Esophagus muscularis mucosa (tissue), 4 donors: ENCODE measurements around the gene TBPL1.

Source experiments
- EP300 ChIP-seq: sonication (generic); formaldehyde crosslinking; IDR thresholded peaks from one replicate; pipeline ENCODE4 v1.6.1; 2017; ENCODE audit warnings: antibody characterized with exemption
- POLR2AphosphoS5 ChIP-seq, 2 donors: sonication (generic); formaldehyde crosslinking; IDR thresholded peaks; one replicate each; pipeline ENCODE4 v1.6.1; 2017; ENCODE audit warnings: antibody characterized with exemption in 2 of 2
- TF ChIP-seq, protein P1 (sequence below), 3 experiments: fragments of 200-600 bp in 2 of 3; fragments of 450-650 bp in 1 of 3; sonication (generic) in 2 of 3; IDR thresholded peaks; one replicate each; pipeline ENCODE4 v1.5.1; 2017 to 2019; ENCODE audit warnings: antibody characterized with exemption in 3 of 3, mild to moderate bottlenecking in 2 of 3, moderate library complexity in 1 of 3

DNA sequence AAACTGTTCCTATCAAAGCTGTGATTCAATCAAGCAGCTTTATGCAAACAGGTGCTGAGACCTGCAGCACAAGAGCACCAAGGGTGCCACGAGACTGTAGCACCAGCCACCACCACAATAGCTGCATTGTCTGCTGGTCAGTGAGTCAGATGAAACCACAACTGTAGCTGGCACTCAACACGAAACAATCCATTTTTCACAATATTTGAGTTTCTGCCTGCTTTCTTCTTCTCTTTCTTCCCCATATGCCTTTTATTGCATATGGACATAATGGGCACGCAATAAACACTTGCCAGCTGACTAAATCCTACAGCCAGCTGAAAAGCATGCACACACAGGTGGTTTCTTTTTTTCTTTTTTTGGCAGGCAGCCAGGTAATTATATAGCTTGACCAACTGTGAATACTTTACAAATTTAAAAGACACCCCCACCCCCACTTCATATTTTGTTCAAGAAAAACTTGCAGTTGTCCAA is 82.8 kb downstream of the TBPL1 start:
- TF ChIP-seq, protein P1, sequence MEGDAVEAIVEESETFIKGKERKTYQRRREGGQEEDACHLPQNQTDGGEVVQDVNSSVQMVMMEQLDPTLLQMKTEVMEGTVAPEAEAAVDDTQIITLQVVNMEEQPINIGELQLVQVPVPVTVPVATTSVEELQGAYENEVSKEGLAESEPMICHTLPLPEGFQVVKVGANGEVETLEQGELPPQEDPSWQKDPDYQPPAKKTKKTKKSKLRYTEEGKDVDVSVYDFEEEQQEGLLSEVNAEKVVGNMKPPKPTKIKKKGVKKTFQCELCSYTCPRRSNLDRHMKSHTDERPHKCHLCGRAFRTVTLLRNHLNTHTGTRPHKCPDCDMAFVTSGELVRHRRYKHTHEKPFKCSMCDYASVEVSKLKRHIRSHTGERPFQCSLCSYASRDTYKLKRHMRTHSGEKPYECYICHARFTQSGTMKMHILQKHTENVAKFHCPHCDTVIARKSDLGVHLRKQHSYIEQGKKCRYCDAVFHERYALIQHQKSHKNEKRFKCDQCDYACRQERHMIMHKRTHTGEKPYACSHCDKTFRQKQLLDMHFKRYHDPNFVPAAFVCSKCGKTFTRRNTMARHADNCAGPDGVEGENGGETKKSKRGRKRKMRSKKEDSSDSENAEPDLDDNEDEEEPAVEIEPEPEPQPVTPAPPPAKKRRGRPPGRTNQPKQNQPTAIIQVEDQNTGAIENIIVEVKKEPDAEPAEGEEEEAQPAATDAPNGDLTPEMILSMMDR (IDR thresholded peaks at IDR 0.05): no peak
- no peak for TF ChIP-seq POLR2AphosphoS5 (IDR thresholded peaks at IDR 0.05)
- TF ChIP-seq EP300: no peak
